Heart left ventricle (tissue), 16 donors: Measurements from ENCODE around the gene KCNJ4. TPM values are rescaled to one million over a fixed set of nuclear protein-coding genes. Genes with fewer than 3 reads are reported as not detected.

ENCODE experiments used
- ATAC-seq, 4 donors: fragments of 200-7000 bp; cut with Tn5 transposase; one replicate each; pipeline ENCODE4 v1.9.1; 2020 to 2022; ENCODE audit warnings: moderate library complexity in 4 of 4, mild to moderate bottlenecking in 3 of 4, moderate number of reproducible peaks in 1 of 4
- DNase-seq, 5 donors: peaks; one replicate each; pipeline ENCODE4 v3.0.0-alpha.2; 2020
- H3K27ac ChIP-seq, 12 donors: fragments of 200-600 bp; sonication (generic) in 4 of 12; one replicate each; pipeline versions ENCODE4 v1.5.0 to v1.8.0; 2016 to 2022; ENCODE audit warnings: mild to moderate bottlenecking in 2 of 12
- H3K27me3 ChIP-seq, 9 donors: fragments of 200-600 bp; sonication (generic) in 2 of 9; one replicate each; pipeline versions ENCODE4 v1.5.1 to v1.8.0; 2016 to 2022; ENCODE audit warnings: mild to moderate bottlenecking in 3 of 9
- H3K36me3 ChIP-seq, 9 donors: fragments of 200-600 bp; sonication (generic) in 2 of 9; one replicate each; pipeline versions ENCODE4 v1.5.0 to v1.8.0; 2018 to 2022; ENCODE audit warnings: mild to moderate bottlenecking in 2 of 9
- H3K4me1 ChIP-seq, 12 donors: fragments of 200-600 bp; sonication (generic) in 4 of 12; one replicate each; pipeline versions ENCODE4 v1.5.0 to v1.8.0; 2016 to 2022; ENCODE audit warnings: mild to moderate bottlenecking in 3 of 12
- H3K4me3 ChIP-seq, 12 donors: fragments of 200-600 bp; sonication (generic) in 4 of 12; one replicate each; pipeline versions ENCODE4 v1.5.0 to v1.8.0; 2017 to 2022; ENCODE audit warnings: mild to moderate bottlenecking in 9 of 12, moderate library complexity in 4 of 12
- H3K9me3 ChIP-seq, 12 donors: fragments of 200-600 bp; sonication (generic) in 4 of 12; one replicate each; pipeline versions ENCODE4 v1.5.0 to v1.8.0; 2016 to 2022; ENCODE audit warnings: mild to moderate bottlenecking in 1 of 12
- CTCF ChIP-seq, 12 donors: fragments of 200-600 bp; sonication (generic) in 4 of 12; IDR thresholded peaks; one replicate each; pipeline versions ENCODE4 v1.5.0 to v1.8.0; 2018 to 2022; ENCODE audit warnings: antibody characterized with exemption in 12 of 12, mild to moderate bottlenecking in 5 of 12
- POLR2A ChIP-seq, 2 donors: fragments of 450-650 bp; IDR thresholded peaks; one replicate each; pipeline ENCODE4 v1.6.1; 2017; ENCODE audit warnings: antibody characterized with exemption in 2 of 2, mild to moderate bottlenecking in 2 of 2, moderate library complexity in 2 of 2
- WGBS, 4 donors: extraction: QIAGEN DNeasy Blood & Tissue Kit in 2 of 4; methylation state at CpG; one replicate each; pipeline versions ENCODE4 v1.1.5 to v1.1.7; 2013 to 2018; 5-methylcytosine and 5-hydroxymethylcytosine counted together
- intact Hi-C, 10 donors: fragments of 100-400 bp; cut with DNase I; formaldehyde crosslinking; loops; one replicate each; pipeline versions ENCODE4 v1.11.1 to v1.14.2; 2022
- polyA plus RNA-seq, 2 donors: library from polyadenylated mRNA; stranded (reverse); fragments of 200-250 nt; gene quantifications; one replicate each; pipeline ENCODE4 v1.2.3, GENCODE V29; 2013
- total RNA-seq, 9 donors: library from RNA; depleted of rRNA in 2 of 9; stranded (reverse); fragments of >200 nt in 2 of 9; fragmentation: NEBNext Ultra II Directional in 3 of 9; extraction: Animal tissue kit (Norgen Biotek cat#: 25700) in 3 of 9; gene quantifications; one replicate each; pipeline versions ENCODE4 v1.1.0 to v1.2.4, GENCODE V29; 2016 to 2023
- donor health status: ischemic (EF 13 %, LVEDD 7.1; RV severe dilation, severe dysfunction).
- donor health status: healthy with polysubstance abuse.
- donor health status: DM: no; HTN: yes; CAD: no.
- donor health status: DM: no; HTN: no; CAD: no.
- donor health status: ischemic (EF 25% LVEDD 6.9; RV normal size, moderate dysfunction).
- donor health status: ischemic (EF 25% LVEDD 5.7; RV mildly dilated, moderate dysfunction).
- donor health status: healthy.
- donor health status: DM: yes; HTN: yes; CAD: no.
- donor health status: ischemic (EF 35%, LVEDD 5.7; RV mildly dilated, moderate dysfunction).
- donor health status: nonischemic (EF 11% LVEDD 7.7; RV severe dilation, severe dysfunction).
- donor health status: DM: yes; HTN: yes; CAD: no.
- donor health status: PGD.
- donor health status: ischemic (EF 29% LVEDD 5.4; RV normal size, mild dysfunction).
- donor health status: nonischemic (EF 23%, LVEDD 6.1; RV moderate dilation, normal function).

Gene KCNJ4
- total and polyA plus RNA-seq, 11 donors: 14.5 to 85.5 (median 39.7) TPM

GRCh38 chr22:38428714-38429113, 26.3 kb downstream of the KCNJ4 start:
- Histone ChIP-seq H3K27ac (no peak overlapping the region), H3K4me3 (no peak overlapping the region), H3K9me3 (no peaks in the 10 kb centered on the region), H3K27me3 (peaks cover 0 to 3% (median 0%) of the 10 kb centered on the region in 9 donors), H3K36me3 (peaks cover 0 to 7% (median 0%) of the 10 kb centered on the region in 9 donors), H3K4me1 (peaks cover 0 to 32% (median 3%) of the 10 kb centered on the region in 12 donors)
- intact Hi-C loops: no loop called here
- WGBS, 4 donors: 80 to 87% (median 84%) methylated on average over 2 of the region's 2 CpGs
- no peak for TF ChIP-seq POLR2A (IDR thresholded peaks at IDR 0.05)
- no peak for TF ChIP-seq CTCF (IDR thresholded peaks at IDR 0.05)
- ATAC-seq (no peak), DNase-seq (no peak)

- H3K4me1 ChIP-seq: peaks cover 0 to 38% (median 4%) of the 10 kb centered on the region in 12 donors
- 95 to 96% (median 95%) methylated on average over 31 of the region's 31 CpGs for WGBS, 4 donors
- TF ChIP-seq CTCF (IDR thresholded peaks at IDR 0.05) (no peak), POLR2A (IDR thresholded peaks at IDR 0.05) (no peak)
- no peaks in the 10 kb centered on the region for H3K9me3 ChIP-seq
- ATAC-seq: no peak
- H3K27me3 ChIP-seq: no peaks in the 10 kb centered on the region
- H3K4me3 ChIP-seq: no peak overlapping the region
- DNase-seq: no peak
- no peak overlapping the region for H3K27ac ChIP-seq
- H3K36me3 ChIP-seq: peaks cover 0 to 7% (median 0%) of the 10 kb centered on the region in 9 donors
- intact Hi-C loops: no loop called here
Observed at GRCh38 chr22:38427940-38428339, 27.1 kb downstream of the KCNJ4 start.

GRCh38 chr22:38427465-38427864, 27.5 kb downstream of the KCNJ4 start:
- no peak for DNase-seq
- H3K4me1 ChIP-seq: peaks cover 0 to 39% (median 5%) of the 10 kb centered on the region in 12 donors
- no peak overlapping the region for H3K4me3 ChIP-seq
- peaks cover 0 to 7% (median 0%) of the 10 kb centered on the region in 9 donors for H3K36me3 ChIP-seq
- ATAC-seq: no peak
- 94 to 97% (median 95%) methylated on average over 30 to 36 of the region's 36 CpGs for WGBS, 4 donors
- intact Hi-C loops: no loop called here
- H3K27ac ChIP-seq: no peak overlapping the region
- TF ChIP-seq CTCF (IDR thresholded peaks at IDR 0.05) (no peak), POLR2A (IDR thresholded peaks at IDR 0.05) (no peak)
- H3K9me3 ChIP-seq: no peaks in the 10 kb centered on the region
- H3K27me3 ChIP-seq: no peaks in the 10 kb centered on the region

GRCh38 chr22:38426628-38427027, 28.4 kb downstream of the KCNJ4 start:
- Histone ChIP-seq H3K4me1 (peaks cover 0 to 32% (median 2%) of the 10 kb centered on the region in 12 donors), H3K36me3 (peaks cover 0 to 7% (median 0%) of the 10 kb centered on the region in 9 donors), H3K27me3 (no peaks in the 10 kb centered on the region), H3K9me3 (no peaks in the 10 kb centered on the region), H3K27ac (no peak overlapping the region), H3K4me3 (no peak overlapping the region)
- ATAC-seq (no peak), DNase-seq (no peak)
- intact Hi-C loops: no loop called here
- TF ChIP-seq CTCF (IDR thresholded peaks at IDR 0.05) (no peak), POLR2A (IDR thresholded peaks at IDR 0.05) (no peak)
- 67 to 84% (median 81%) methylated on average over 3 to 17 of the region's 17 CpGs for WGBS, 4 donors
